RWPE1 (cell line): ENCODE measurements around the gene SEMA4A.

Experiments
- CTCF ChIA-PET: fragments of 350-600 bp; sonication (Branson Sonifier 250); formaldehyde crosslinking; extraction: SDS; loops from one replicate; lab custom pipeline; 2021; lab: Yijun Ruan, JAX
- POLR2A ChIA-PET: fragments of 400-600 bp; formaldehyde crosslinking; extraction: SDS; loops from one replicate; lab custom pipeline; 2020; ENCODE audit warnings: antibody characterized with exemption; ENCODE audit not compliant: low non-redundant PET; lab: Yijun Ruan, JAX
- DNase-seq: peaks from one replicate; pipeline ENCODE4 v3.0.0; 2012; ENCODE audit warnings: low spot score
- H3K27ac ChIP-seq: fragments of 450-650 bp; 2 replicates; pipeline ENCODE4 v1.5.1; 2017
- CTCF ChIP-seq: fragments of 450-650 bp; conservative IDR thresholded peaks from 2 replicates; pipeline ENCODE4 v1.5.1; 2017; ENCODE audit warnings: low read depth, mild to moderate bottlenecking

The SEMA4A gene

DNA sequence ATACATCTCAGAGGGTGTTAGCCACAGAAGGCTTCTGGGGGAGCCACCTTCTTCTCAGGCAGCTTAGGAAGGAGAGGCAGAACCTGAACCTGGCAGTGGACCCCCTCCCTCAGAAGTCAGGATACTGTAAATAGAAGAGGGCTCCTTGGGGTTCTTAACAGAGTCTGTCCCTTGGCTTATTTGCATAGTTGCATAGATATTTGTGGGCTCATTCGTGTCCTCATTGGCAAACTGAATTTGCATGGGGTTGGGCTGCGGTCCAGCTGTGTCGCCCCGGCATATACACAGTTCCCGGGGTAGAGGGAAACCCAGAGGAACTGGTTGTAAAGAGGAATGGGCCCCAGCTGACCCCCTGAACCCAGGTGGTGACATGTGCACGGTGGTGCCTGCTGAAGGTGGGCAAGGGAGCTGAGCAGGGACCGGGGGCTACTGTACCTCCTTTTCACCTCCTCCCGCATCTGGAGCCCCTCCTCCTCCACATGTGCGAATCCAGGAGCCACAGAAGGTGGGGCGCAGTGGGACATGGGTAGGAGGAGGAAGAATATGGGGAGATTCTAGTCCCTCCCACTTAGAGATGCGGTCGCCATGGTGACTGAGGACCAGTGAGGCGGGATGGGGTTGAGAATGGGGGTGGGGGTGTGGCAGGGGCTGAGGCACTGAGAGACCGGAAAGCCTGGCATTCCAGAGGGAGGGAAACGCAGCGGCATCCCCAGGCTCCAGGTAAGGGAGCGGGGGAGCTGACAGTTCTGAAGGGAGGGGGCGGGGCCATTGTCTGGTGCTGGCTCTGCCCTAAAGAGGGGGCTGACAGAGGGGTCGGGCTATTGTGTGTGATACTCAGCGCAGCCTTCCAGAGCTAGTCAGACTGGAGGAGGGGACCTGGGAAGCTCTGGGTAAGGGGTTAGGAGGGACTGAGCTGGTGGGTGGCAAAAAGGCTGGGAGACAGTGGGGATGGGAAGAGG, 3.7 kb upstream of the SEMA4A start:
- DNase-seq: no peak
- POLR2A ChIA-PET: interaction anchor here (0.6 kb wide), 1 partner anchor 49 kb away, joined by 4 read pairs; no protein-coding TSS in a partner anchor
- CTCF ChIA-PET: interaction anchor here (0.5 to 0.6 kb wide), 3 partner anchors 15 to 156 kb away, joined by 3 to 7 read pairs (median 3); no protein-coding TSS in a partner anchor
- no peak for TF ChIP-seq CTCF
- H3K27ac ChIP-seq: no peak overlapping the region

GRCh38 chr1:156150333-156151011, 2.9 kb upstream of the SEMA4A start:
- no peak for DNase-seq
- CTCF ChIA-PET: interaction anchor here (0.5 to 0.6 kb wide), 2 partner anchors 33 to 157 kb away, joined by 3 to 7 read pairs; no protein-coding TSS in a partner anchor
- TF ChIP-seq CTCF: no peak
- H3K27ac ChIP-seq: peak overlapping the region; percentile 40
- POLR2A ChIA-PET: interaction anchor here (0.6 kb wide), 1 partner anchor 50 kb away, joined by 4 read pairs; no protein-coding TSS in a partner anchor

GRCh38 chr1:156151093-156151688, 2.2 kb upstream of the SEMA4A start:
- TF ChIP-seq CTCF: no peak
- no peak for DNase-seq
- CTCF ChIA-PET: no interaction called here
- H3K27ac ChIP-seq: peak overlapping the region; percentile 40
- POLR2A ChIA-PET: no interaction called here

GRCh38 chr1:156152628-156153027, 757 bp upstream of the SEMA4A start:
- no peak for TF ChIP-seq CTCF
- H3K27ac ChIP-seq: no peak overlapping the region
- POLR2A ChIA-PET: no interaction called here
- CTCF ChIA-PET: no interaction called here
- DNase-seq: no peak

- ChIA-PET CTCF (interaction anchor here (0.6 to 1.0 kb wide), 2 partner anchors 13 to 58 kb away, joined by 3 read pairs; no protein-coding TSS in a partner anchor), POLR2A (interaction anchor here (0.6 kb wide), 1 partner anchor 119 kb away, joined by 3 read pairs; no protein-coding TSS in a partner anchor)
- TF ChIP-seq CTCF: no peak
- no peak for DNase-seq
- no peak overlapping the region for H3K27ac ChIP-seq
Observed at GRCh38 chr1:156154317-156154749, 948 bp downstream of the SEMA4A start.
